Rectal smooth muscle tissue (tissue), 1 donor: Measurements from ENCODE around the gene CDT1.

Experiments
- H3K27ac ChIP-seq: one replicate; pipeline ENCODE4 v1.7.0; 2013; ENCODE audit warnings: low read depth, low read length, inconsistent platforms
- H3K27me3 ChIP-seq: one replicate; pipeline ENCODE4 v1.7.0; 2013; ENCODE audit warnings: low read length; ENCODE audit not compliant: control insufficient read depth, insufficient read depth
- H3K36me3 ChIP-seq: one replicate; pipeline ENCODE4 v1.7.0; 2013; ENCODE audit warnings: low read length; ENCODE audit not compliant: control insufficient read depth, insufficient read depth
- H3K4me1 ChIP-seq: one replicate; pipeline ENCODE4 v1.7.0; 2013; ENCODE audit warnings: low read length; ENCODE audit not compliant: control insufficient read depth, insufficient read depth
- H3K4me3 ChIP-seq: one replicate; pipeline ENCODE4 v1.7.0; 2013; ENCODE audit warnings: low read length
- H3K9ac ChIP-seq: one replicate; pipeline ENCODE4 v1.7.0; 2013; ENCODE audit warnings: low read length

CDT1 gene

DNA sequence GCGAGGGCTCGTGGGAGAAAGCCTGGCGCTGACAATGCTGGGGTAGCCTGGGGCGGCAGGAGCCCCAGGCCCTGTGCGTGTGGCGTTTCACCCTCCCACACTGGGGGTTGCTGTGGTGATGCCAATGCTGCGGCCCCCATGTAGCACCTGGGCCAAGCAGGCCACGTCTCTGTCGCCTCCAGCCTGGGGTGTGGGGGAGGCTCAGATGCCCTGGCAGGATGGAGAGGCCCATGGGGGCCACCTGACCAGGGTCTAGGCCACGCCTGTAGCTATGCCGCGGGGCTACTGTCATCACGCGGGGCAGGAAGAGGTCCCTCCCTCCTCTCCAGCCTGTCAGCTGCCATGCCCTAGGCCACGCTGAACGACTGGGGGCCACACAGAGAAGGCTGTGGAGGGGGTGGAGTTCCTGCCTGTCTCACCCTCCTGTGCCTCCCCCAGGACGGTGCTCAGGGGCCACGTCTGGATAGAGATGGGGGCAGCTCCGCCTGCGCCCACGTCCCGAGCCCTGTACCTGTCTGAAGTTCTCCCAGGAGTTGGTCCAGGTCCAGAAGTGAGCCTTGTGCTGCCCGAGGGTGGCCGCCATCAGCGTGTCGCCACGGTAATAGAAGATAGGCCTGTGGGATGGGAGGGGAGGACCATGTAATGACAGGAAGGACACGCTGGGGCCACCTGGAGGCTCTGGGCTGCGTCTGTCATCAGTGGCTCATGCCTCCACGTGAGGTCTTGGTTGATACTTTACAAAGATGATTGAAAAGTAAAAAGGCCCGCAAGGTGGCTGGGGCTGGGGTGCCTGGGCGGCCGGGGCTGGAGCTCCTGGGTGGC, 20.9 kb downstream of the CDT1 start:
- Histone ChIP-seq H3K9ac (no peak overlapping the region), H3K36me3 (peaks cover 17% of the 10 kb centered on the region), H3K4me3 (no peak overlapping the region), H3K27me3 (no peaks in the 10 kb centered on the region), H3K4me1 (no peaks in the 10 kb centered on the region), H3K27ac (no peak overlapping the region)

DNA sequence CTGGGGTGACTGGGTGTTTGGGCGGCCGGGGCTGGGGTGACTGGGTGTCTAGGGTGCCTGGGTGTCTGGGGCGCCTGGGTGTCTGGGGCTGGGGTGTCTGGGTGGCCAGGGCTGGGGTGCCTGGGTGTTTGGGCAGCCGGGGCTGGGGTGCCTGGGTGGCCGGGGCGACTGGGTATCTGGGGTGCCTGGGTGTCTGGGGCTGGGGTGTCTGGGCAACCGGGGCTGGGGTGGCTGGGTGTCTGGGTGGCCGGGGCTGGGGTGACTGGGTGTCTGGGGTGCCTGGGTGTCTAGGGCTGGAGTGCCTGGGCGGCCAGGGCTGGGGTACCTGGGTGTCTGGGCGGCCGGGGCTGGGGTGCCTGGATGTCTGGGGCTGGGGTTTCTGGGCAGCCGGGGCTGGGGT, 21.6 kb downstream of the CDT1 start:
- Histone ChIP-seq H3K4me3 (no peak overlapping the region), H3K4me1 (no peaks in the 10 kb centered on the region), H3K36me3 (peaks cover 17% of the 10 kb centered on the region), H3K27ac (no peak overlapping the region), H3K9ac (no peak overlapping the region), H3K27me3 (no peaks in the 10 kb centered on the region)

DNA sequence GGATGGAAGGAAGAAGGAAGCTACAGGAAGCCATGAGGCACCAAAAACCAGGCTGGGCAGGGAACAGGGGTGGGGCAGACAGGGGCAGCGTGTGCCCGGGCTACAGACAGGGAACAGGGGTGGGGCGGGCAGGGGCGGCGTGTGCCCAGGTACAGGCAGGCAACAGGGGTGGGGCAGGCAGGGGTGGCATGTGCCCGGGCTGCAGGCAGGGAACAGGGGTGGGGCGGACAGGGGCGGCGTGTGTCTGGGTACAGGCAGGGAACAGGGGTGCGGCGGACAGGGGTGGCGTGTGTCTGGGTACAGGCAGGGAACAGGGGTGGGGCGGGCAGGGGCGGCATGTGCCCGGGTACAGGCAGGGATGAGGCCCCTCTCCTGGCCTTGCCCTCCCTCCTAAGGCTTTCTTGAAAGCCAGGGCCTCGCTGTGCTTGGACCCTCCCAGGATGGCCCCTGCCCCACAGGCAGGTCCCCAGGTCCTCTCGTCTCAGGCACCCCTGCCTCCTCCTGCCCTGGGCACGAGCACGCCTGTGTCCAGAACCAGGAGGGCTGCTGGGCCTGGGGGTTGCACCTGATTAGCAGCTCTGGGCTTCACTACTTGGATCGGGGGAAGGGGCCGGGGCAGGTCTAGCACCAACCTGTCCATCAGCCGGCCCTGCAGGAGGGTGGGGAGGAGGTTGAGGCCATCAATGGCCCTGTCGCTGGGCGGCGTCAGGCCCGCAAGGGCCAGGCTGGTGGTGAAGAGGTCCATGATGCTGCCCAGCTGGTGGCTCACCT, 22.7 kb downstream of the CDT1 start:
- no peaks in the 10 kb centered on the region for H3K27me3 ChIP-seq
- no peak overlapping the region for H3K9ac ChIP-seq
- no peak overlapping the region for H3K27ac ChIP-seq
- no peak overlapping the region for H3K4me3 ChIP-seq
- H3K4me1 ChIP-seq = no peaks in the 10 kb centered on the region
- peaks cover 17% of the 10 kb centered on the region for H3K36me3 ChIP-seq

DNA sequence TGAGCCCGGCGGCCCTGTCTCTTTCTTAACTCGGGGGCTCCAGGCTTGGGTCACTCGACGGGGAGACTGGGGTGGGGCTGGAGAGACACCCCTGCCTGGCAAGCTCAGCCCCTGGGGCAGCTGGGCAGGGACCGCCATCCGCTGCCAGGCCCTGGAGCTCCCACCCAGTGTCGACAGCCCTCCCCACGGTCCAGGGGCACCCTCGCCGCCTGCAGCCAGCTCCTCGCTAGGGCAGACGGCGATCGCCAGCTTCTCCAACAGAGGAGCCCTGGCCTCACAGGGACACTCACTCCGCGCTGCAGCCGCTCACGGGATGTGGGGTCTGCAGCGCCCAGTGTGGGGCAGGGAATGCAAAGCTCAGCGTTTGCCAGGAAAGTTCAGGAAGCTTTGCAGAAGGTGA, 24.1 kb downstream of the CDT1 start:
- Histone ChIP-seq H3K9ac (no peak overlapping the region), H3K4me3 (no peak overlapping the region), H3K27me3 (no peaks in the 10 kb centered on the region), H3K4me1 (no peaks in the 10 kb centered on the region), H3K27ac (no peak overlapping the region), H3K36me3 (peaks cover 7% of the 10 kb centered on the region)

DNA sequence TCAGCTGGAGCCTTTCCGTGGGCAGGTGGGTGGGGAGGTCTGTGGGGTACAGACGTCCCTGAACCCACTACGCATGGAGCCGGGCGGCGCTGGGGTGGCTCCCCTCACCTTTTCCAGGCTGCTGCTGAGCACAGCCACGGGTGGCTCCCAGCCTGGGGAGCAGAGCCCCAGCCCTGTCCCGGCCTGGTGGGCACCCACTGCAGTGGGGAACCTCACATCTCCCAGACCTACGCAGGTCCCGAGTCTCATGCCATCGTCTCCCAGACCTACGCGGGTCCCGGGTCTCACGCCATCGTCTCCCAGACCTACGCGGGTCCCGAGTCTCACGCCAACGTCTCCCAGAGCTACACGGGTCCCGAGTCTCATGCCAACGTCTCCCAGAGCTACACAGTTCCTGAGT, 25.1 kb downstream of the CDT1 start:
- no peak overlapping the region for H3K9ac ChIP-seq
- H3K4me3 ChIP-seq = no peak overlapping the region
- H3K4me1 ChIP-seq = no peaks in the 10 kb centered on the region
- H3K27ac ChIP-seq = no peak overlapping the region
- no peaks in the 10 kb centered on the region for H3K27me3 ChIP-seq
- peaks cover 3% of the 10 kb centered on the region for H3K36me3 ChIP-seq

DNA sequence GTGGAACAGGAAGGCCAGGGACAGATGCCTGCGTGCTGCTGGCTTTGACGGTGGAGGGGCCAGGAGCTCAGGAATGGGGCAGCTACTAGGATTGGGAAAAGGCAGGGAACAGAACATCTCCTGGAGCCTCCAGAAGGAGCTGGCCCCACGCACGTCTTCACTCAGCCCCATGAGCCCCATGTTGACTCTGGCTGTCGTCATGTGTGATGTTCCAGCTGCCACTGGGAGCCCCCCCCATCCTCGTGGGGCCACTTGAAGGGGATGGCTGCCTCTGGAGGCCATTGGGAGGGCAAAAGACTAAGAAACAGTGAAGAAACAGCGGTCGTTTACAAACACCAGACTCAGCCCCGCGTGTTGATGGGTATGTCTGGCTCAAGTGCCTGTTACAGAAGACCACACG, 26.7 kb downstream of the CDT1 start:
- Histone ChIP-seq H3K4me1 (no peaks in the 10 kb centered on the region), H3K4me3 (no peak overlapping the region), H3K36me3 (peaks cover 7% of the 10 kb centered on the region), H3K27me3 (no peaks in the 10 kb centered on the region), H3K27ac (no peak overlapping the region), H3K9ac (no peak overlapping the region)

DNA sequence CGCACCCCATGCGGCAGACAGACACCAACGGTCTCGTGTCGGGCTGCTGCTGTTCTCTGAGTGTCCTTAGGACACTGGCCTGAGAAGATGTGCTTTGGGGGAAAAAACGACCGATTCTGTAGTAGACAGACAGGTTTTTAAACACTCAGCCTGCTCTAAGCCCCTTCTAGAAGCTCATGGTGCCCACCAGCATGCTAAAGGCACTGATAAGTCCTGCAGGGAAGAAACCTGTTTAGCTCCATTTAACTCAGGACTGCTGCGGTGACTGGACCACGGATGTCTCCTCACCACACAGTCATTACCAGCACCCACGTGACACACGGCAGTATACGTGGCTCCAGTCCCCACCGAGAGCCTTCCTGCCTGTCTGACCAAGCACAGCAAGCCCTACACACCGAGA, 27.2 kb downstream of the CDT1 start:
- Histone ChIP-seq H3K27ac (no peak overlapping the region), H3K4me3 (no peak overlapping the region), H3K9ac (no peak overlapping the region), H3K27me3 (no peaks in the 10 kb centered on the region), H3K4me1 (no peaks in the 10 kb centered on the region), H3K36me3 (peaks cover 9% of the 10 kb centered on the region)

DNA sequence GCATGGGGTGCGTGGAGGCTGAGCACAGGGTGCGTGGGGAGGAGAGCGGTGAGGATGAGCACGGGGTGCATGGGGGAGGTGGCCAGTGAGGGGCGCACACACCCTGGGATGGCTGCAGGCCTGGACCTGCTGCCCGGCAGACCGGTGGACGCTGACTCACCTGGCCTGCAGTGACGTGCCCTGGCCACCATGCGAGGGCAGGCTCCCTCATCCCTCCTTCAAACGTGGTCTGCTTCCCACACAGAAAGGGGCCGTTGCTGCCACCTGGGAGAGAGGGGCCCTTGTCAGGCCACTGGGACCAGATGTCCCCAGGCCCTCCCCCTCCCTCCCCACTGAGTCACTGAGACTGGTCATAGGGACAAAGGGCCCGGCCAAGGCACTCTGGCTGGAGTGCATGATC, 28.2 kb downstream of the CDT1 start:
- H3K4me3 ChIP-seq = no peak overlapping the region
- no peaks in the 10 kb centered on the region for H3K4me1 ChIP-seq
- no peak overlapping the region for H3K27ac ChIP-seq
- H3K27me3 ChIP-seq = no peaks in the 10 kb centered on the region
- H3K9ac ChIP-seq = no peak overlapping the region
- peaks cover 9% of the 10 kb centered on the region for H3K36me3 ChIP-seq

DNA sequence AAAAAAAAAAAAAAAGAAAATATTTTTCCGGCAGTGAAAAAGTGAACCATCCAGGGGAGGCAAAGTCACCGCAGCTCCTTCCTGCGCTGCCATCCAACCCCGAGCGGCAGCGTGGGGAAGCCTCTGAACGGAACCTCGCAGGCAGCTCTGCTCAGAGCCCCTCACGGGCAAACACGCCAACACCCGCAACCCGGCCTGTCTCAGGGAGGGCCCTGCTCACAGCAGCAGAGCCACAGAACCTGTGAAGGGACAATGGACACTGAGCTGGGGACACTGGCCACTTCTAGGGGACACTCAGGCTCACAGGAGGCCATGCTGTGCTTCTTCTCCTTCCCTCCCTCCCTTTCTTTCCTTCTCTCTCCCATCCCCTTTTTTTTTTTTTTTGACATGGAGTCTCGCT, 29.5 kb downstream of the CDT1 start:
- Histone ChIP-seq H3K27me3 (no peaks in the 10 kb centered on the region), H3K36me3 (peaks cover 9% of the 10 kb centered on the region), H3K9ac (no peak overlapping the region), H3K4me3 (no peak overlapping the region), H3K4me1 (no peaks in the 10 kb centered on the region), H3K27ac (no peak overlapping the region)

DNA sequence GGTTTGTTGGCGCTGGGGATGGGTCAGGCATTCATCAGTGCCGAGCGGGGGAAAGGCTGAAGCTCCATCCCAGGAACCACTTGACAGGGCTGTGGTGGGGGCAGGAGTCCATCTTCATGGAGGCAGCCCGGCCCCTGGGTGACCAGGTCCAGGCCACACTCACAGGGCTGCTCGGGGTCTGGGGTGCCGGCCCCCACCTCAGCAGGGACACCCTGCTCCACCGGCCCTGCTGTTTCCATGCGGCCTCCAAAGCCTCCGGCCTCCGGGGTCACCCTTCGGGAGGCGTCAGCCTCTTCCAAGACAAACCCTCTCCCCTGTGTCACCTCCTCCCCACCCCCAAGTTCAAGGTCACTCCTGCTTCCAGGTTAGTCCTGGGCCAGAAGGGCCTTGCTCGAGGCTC, 31.1 kb downstream of the CDT1 start:
- no peak overlapping the region for H3K9ac ChIP-seq
- no peaks in the 10 kb centered on the region for H3K4me1 ChIP-seq
- no peak overlapping the region for H3K27ac ChIP-seq
- no peak overlapping the region for H3K4me3 ChIP-seq
- no peaks in the 10 kb centered on the region for H3K27me3 ChIP-seq
- peaks cover 11% of the 10 kb centered on the region for H3K36me3 ChIP-seq

DNA sequence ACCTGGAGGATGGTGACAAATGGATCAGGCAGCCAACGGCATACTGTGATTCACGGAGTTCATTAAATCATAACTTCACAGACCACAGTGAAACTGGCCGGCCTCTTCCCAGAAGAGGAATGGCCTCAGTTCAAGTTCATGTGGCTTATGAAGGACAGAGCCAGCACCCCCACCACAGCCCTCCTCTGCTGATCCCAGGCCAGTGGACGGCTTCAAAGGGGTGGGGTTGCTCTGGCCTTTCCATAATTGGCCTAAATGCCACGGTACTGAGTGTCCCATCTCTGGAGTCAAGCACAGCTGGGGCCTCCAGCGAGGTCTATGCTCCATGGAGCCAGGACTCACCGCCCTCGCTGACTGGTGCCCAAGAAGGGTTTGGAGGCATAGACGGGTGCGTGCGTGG, 31.8 kb downstream of the CDT1 start:
- no peak overlapping the region for H3K9ac ChIP-seq

DNA sequence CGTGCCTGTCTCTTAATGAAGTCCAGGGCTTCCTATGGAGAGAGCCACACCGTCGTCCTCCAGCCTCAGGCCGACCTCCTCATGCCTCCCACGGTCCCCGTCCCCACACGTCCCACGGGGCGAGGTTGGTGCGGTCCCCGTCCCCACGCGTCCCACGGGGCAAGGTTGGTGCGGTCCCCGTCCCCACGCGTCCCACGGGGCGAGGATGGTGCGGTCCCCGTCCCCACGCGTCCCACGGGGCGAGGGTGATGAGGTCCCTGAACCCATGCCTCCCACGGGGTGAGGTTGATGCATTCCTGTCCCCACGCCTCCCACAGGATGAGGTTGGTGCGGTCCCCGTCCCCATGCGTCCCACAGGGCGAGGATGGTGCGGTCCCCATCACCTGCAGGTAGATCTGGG, 32.2 kb downstream of the CDT1 start:
- no peak overlapping the region for H3K9ac ChIP-seq
- peaks cover 15% of the 10 kb centered on the region for H3K36me3 ChIP-seq
- no peak overlapping the region for H3K27ac ChIP-seq
- H3K27me3 ChIP-seq = no peaks in the 10 kb centered on the region
- no peaks in the 10 kb centered on the region for H3K4me1 ChIP-seq
- H3K4me3 ChIP-seq = no peak overlapping the region

More for the DNA sequence above, 31.8 kb downstream of the CDT1 start:
- Histone ChIP-seq H3K4me1 (no peaks in the 10 kb centered on the region), H3K27me3 (no peaks in the 10 kb centered on the region), H3K36me3 (peaks cover 12% of the 10 kb centered on the region), H3K4me3 (no peak overlapping the region), H3K27ac (no peak overlapping the region)

DNA sequence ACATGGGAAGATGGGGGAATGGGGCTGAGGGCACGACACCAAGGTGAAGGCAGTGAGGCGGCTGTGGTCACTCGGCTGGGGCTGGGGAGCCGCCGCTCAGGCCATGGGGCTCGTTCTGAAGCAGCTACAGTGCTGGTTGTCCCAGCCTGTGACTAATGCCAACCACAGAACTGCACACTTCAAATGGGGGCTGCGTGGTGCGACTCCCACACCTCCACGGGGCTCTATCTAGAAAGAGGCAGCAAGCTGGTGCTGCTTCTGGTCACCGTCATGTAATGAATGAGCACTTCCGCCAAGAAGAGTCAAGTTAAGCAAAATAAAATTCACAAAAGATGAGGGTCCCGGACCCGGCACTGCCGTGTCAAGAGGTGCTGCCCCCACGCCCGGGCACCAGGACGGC, 33.2 kb downstream of the CDT1 start:
- Histone ChIP-seq H3K27me3 (no peaks in the 10 kb centered on the region), H3K36me3 (peaks cover 15% of the 10 kb centered on the region), H3K4me3 (no peak overlapping the region), H3K27ac (no peak overlapping the region), H3K9ac (no peak overlapping the region), H3K4me1 (no peaks in the 10 kb centered on the region)
